Cerebellar cortex (tissue), 1 donor: ENCODE measurements around the gene PLA2G4A.
A peak's percentile ranks its signal among the peaks of the same experiment; 100 is the strongest.
"Not testable (repeated sequence)": the region's sequence is repeated elsewhere in the genome, so short reads cannot be mapped to it uniquely, and the experiment has no call there.

Experiments
- DNase-seq: peaks from one replicate; pipeline ENCODE4 v3.0.0-alpha.2; 2015; ENCODE audit warnings: low spot score

Gene PLA2G4A

DNA sequence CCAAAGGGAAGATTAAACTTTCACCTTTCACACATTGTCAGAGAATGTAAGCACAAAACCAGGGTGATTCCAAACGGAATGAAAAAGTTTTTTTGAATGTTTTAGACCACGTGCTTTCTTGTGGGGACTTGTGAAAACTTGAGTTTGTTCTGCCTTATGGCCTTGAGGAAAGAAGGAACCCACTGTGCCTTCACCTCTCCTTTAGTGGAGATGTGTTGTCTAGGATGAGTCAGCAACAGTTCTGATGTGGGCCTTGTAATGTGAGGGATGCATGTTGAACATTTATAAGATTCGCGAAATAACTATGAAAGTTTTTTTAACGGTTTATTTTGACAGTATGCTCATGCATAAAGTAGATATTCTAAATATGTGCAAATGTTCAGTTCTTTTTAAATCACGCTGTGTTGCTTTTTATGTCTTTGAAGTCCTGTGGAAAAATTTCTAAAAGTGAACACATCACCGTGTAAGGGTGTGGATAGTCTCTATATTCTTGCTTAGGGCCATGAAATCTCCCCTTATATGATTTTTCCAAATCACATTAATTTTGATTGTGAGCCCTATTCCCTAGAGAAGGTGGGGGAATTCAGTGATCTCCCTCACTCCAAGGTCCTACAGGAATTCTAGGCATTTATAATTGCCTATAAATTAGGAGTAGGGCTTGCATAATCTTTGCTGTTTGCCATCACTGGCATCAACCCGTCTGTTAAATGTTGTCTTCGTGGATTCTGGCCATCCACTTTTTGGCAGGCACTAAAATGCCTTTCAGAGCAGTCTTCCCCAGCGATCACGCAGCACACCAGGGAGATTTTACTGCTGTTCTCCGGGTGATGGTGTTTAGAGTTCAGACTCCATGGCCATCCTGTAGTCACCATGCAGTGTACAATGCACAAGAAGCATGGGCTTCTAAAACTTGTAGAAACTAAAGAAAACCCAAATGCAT is 47.4 kb downstream of the PLA2G4A start:
- DNase-seq = no peak

DNA sequence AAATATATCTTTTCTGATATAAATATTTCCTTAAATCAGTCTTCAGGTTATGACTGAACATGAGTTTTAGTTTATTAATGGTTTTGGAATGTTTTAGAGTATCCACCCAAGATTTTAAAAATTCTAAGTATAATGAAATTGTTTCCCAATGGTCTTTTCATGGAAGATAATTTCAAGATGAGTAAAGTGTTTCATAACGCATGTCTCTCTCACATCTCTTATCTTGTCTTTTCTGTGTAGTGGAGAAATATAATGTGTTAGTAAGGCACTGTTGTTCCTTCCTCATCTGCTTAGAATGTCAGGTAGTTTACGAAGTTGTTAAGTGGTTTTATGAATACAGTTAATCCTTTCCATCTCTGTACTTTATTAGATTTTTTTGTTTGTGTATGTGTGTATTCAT is 49.6 kb downstream of the PLA2G4A start:
- DNase-seq = no peak

DNA sequence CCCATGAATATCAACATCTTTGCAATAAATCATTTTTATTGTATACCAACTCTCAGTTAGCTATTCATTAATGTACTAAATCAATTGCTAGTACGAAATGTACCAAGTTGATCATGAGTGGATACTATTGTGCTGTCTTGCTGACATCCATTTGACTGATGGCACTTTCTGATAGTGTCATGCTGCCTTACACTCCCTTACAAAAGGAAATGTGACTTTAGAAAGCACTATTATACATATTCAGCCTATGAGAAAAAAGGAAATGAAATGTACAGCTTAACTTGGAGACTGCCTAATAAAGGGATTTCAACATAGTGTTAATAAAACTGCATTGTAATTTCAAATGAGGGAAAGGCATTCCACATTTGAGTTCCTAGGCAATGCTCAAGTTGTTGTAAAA is 52.2 kb downstream of the PLA2G4A start:
- DNase-seq = no peak

DNA sequence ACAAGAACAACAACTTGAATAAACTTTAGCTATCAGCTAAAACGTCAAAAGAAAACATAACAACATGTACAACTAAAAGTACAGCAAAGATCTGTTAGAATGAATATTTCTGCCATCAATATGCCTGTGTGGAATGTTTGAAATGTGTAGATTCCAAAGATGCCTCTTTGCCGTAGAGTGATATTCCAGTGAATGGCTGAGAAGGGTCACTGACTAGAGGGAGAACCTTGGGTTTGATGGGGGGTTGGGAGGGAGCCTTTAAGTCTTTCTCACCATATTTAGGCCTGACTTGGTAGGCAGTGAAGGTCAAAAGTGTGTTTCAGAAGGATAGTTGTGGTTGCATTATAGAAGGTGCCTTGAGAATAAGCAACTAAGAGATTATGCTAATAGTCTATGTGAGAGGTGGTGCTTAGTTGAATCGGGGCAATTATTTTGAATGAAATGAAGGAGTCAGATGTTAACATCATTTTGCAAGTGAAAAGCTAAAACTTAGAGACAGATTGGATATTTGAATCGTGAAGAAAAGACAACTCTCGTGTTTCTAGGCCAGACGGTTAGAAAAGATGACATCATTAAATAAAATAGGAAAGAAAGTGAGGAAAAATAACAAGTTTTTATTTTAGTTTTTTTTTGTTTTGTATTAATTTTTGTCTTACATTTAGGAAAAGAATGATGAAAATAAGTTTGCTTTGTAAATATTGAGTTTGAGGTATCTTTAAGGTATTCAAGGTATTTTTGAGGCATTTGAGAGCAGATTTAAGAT is 53.8 kb downstream of the PLA2G4A start:
- DNase-seq = no peak

DNA sequence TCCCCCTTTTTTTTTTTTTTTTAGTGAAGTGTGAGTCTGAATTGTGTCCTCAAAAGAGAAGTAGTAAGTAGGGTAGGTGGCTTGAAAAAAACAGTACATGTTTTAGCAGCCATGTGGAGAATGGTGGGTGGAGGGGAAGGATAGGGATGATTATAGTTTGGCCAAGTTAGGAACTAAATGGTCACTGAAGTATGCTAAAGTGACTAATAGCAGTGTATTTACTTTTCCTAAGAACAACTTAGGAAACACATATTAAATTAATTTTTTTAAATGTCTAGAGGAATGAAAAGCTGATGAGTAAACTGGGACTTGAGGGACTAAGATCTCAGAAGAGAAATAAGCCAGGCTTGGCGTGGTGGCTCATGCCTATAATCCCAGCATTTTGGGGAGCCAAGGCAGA is 55.5 kb downstream of the PLA2G4A start:
- DNase-seq = no peak

DNA sequence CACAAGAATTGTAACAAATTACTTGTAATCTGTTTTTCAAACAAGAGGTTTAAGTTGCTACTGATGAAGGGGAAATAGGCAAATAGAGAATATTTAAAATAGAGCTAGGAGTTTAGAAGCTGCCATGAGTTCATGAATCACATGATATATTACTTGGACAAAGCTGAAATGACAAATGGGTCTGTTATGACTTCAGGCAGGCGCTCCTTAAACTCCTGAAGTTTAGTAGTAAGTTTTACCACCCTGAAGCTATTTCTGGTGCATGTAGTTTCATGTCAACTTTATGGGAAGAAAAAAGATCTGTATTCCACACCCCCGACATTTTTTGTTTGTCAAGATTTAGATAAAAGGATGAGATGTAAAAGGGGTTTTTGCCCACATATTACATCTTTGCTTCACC is 58.5 kb downstream of the PLA2G4A start:
- no peak for DNase-seq

DNA sequence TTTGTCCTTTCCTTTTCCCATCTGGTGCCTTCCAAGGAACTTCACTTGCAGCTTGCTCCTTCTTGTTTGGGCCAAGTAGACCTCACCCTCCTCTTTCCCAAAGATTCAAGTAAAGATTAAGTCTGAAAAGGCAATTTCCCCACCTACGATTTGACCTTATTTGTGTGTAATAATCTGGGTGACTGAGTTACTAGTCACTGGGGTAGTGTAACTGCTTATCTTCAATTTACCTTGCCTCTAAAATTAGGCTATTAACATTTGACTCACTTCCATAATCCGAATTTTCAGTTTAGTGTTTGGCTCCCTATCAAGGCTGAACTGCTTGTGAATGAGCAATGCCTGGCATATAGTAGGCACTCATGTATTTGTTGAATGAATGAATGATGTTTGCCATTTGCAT is 59.6 kb downstream of the PLA2G4A start:
- DNase-seq = no peak

DNA sequence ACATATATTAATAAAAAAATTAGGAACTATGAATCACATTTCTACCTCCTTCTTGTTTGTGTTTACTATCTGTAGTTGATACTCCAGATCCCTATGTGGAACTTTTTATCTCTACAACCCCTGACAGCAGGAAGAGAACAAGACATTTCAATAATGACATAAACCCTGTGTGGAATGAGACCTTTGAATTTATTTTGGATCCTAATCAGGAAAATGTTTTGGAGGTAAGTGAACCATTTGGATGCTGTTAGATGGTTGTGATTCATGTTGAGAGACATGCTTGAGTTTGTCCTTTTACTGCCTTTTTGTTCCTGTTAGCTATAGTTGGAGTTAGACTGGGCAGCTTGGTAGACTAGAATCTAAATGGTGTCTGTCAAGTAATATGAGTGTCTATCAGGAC is 64.2 kb downstream of the PLA2G4A start:
- DNase-seq = no peak

DNA sequence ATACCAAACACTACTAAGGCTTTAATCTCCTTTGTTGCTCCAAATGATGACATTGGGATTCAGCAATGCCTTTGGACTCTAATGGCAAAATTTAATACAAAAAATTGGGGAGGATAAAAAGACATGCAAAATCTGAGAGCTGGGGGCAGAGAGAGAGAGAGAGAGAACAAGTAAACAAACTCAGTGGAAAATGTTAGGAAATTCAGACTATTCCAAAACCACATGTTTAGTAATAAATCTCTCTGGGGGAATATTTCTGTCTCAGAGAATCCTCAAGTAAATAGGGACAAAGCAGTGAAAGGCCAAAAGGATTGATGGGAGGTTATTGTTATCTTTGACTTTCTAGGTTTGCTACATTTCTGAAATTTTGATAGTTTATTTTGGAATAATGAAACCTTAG is 65.7 kb downstream of the PLA2G4A start:
- DNase-seq = no peak

DNA sequence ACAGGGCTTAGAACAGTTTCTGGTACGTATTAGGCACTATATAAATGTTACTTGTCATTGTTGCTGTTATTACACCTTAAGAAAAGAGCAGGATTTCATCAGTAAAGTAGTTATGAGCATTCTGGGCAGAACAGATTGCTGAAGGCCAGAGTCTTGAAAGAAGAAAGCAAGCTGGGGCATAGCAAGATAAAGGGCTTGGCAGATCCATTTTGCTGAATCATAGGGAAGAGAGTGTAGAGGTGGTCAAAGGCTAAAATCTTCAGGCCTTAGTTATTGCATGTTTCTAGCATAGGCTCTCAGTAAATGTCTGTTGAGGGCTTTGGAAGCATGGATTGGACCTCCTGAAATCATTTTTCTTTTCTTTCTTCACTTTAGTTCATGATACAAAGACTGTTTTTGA is 67.5 kb downstream of the PLA2G4A start:
- no peak for DNase-seq

DNA sequence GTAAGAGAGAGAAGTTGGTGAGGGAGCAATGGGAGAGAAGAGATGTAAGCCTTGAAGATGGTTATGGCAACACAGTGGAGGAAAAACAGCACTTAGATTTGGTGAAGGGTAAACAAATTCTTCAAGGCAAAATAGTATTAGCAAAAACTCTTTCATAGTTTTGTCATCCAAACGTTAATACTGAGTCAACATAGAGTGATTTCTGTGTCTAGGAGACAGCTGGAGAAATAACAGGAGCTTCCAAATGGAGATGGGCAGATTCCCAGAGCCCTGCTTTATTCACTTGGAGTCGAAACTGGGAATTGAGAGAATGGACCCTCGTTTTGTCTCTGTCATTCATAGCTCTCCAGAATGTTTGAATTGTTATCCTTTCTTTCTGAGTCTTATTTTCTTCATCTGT is 68.3 kb downstream of the PLA2G4A start:
- DNase-seq = no peak

DNA sequence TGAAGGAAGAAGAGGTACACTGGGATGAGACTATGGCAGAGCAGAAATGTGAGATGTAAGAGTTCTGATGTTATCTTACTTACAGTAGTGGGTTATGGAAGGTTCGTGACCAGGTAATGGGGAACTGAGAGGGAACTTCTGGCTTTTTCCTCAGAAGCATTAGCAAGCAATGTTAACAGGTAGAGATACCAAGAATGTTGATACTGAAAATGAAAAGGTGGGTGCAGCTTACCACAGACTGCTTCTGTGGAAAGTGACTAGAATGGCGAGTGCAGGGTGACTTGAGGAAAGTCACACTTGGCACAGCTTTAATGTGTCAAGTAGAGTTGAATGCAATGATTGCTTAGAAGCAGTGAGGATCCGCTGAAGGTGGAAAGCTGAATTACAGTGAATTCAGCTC is 70.8 kb downstream of the PLA2G4A start:
- no peak for DNase-seq

DNA sequence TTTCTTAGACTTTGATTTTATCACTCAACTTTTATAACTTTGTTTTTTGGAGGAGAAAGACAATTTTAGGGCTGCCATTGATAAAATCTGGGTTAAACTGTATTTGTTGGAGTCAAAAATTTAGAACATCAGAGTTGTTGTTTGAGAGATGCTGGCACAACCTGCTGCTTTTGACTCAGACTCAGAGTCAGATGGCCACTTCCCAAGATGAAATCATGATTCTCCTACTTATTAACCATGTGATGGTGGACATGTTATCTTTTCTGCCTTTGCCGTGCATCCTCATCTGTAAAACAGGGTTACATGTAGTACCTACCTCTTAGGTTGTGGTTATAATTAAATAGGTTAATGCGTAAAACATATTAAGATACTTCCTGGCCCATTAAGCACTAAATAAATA is 71.2 kb downstream of the PLA2G4A start:
- no peak for DNase-seq

DNA sequence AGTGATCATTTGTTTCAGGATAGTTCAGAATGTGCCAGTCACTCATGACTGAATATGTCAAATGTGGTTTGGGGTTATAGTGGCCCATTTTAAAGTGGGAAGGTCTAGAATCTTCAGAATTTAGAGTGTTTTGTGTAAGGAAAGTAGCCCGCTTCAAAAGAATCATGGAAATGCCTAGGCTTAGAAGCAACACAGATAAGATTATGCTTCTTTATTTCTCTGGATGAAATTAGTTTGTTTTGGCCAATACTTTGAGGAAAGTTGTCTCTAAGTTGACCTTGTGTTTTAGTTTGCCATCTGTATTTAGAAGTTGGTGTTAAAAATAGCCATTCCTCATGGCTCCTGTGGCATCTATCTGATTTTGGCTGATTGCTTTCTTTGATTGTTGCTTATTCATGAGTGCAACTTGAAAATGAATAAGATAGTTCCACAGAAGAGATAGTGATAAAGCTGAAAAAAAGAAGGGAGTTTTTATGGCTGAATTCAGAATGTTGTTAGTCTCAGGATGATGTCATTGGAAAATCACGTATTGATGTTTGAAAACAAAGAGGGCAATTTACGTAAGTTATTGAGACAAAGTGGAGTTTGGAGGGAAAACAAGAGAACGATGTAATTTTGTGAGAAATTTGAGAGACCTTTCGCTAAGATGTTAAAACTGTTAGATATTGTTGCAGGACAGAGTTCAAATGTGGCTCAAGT is 71.9 kb downstream of the PLA2G4A start:
- no peak for DNase-seq

DNA sequence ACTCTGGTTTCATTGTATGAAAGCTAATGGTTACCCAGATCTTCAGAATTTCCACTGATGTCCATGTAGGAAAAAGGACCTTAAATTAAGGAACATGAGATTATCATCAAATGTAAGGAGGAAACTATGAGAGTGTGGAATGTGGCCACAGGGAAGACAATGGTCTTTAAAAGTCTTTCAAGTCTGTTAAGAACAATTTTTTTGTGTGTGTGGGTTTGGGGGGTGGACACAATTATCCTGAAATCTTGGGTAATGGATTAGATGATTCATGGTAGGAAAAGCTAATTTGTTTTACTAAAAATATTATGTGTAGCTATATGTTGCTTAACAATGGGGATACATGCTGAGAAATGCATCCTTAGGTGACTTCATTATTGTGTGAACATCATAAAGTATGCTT is 72.9 kb downstream of the PLA2G4A start:
- DNase-seq = no peak

DNA sequence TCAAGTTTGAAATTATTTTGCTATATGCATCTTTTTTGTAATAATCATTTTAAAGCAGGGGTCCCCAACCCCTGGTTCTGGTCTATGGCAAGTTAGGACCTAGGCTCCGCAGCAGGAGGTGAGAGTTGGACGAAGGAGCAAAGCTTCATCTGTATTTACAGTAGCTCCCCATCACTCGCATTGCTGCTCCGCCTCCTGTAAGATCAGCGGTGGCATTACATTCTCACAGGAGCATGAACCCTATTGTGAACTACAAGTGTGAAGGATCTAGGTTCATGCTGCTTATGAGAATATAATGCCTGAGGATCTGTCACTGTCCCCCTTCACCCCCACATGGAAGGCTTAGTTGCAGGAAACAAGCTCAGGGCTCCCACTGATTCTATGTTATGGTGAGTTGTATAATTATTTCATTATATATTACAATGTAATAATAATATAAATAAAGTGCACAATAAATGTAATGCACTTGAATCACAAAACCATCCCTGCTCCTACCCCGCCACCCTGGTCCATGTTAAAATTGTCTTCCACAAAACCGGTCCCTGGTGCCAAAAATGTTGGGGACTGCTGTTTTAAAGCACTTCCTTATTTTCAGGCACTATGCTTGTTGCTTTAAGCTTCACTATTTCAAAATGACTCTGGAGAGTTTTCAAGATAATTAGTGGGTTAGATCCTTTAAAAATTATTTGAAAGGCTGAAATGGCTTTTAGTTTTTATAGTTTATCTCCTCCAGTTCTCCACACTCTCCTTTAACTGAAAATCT is 74.8 kb downstream of the PLA2G4A start:
- no peak for DNase-seq

DNA sequence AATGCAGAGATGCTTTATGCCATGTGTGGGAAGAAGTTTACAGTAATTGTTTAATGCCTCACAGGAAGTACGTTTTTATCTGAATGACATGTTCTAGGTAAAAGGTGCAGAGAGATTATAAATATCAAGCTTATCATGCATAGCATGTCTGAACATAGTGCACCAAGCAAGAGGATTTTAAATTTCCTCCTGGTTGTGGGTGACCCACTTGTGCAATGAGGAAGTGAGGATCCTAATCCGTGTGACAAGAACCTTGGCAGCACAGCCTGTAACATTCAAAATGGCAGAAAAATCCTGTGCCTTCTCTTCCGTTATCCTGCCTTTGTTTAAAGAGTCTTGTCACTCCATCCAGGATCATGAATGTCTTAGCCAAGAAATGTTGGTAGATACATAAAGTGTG is 75.6 kb downstream of the PLA2G4A start:
- no peak for DNase-seq

DNA sequence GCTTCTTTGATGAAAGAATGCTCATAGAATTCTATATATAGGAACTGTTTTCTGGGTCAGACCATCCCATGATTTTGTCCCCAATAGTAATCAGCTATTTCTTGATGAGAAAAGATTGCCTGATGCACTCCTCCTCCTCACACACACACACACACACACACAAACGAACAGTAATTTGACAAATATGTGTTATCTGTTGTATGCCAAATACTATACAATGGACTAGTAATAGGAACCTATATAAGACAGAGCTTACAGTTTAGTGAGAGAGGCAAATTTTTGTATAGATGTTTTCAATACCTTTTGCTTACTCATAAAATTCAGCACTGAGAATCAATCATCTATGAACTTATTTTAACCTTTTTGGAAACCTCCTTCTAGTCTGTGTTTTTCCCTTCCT is 76.8 kb downstream of the PLA2G4A start:
- DNase-seq = no peak

DNA sequence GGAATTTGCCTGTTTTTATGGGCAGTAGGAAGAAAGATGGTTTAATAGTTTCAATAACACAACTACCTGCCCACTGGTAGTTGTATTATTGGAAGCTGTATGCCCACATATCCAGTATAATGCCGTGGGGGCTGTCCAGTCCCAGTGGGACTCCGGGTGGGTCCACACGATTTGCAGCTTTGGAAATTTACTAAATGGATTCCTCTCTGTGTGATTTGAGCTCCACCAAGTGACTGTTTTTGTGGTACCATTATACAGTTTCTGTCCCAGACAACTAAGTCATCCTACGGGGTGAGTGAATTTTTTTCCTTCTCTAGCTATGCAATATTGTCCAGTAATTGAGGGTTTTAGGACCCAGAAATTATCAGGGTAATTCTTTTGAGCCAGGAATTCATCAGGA is 86.8 kb downstream of the PLA2G4A start:
- no peak for DNase-seq

DNA sequence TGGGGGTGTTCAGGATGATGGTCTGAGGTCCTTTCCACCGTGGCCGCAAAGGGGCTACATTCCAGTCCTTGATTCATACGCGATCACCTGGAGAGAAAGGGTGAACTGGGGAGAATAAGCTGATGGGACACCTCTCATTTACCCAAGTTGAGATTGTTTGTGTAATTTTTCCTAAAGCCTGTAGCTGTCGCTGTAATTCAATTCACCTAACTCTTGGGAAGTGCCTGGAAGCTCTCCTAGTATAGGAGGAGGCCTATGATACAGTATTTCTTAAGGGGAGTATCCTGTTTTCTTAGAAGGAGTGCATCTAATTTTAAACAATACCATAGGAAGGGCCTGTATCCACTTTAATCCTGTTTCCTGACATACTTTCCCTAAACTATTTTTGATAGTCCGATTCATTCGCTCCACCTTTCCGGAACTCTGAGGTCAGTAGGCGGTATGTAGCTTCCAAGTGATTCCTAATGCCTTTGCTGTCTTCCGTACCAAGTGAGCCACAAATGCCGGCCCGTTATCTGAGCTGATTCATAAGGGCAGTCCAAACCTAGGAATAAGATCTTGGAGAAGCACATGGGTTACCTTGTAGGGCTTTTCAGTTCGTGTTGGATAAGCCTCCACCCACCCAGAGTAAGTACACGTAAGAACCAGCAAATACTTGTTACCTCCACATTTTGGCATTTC is 88.5 kb downstream of the PLA2G4A start:
- peak; percentile 3 for DNase-seq

DNA sequence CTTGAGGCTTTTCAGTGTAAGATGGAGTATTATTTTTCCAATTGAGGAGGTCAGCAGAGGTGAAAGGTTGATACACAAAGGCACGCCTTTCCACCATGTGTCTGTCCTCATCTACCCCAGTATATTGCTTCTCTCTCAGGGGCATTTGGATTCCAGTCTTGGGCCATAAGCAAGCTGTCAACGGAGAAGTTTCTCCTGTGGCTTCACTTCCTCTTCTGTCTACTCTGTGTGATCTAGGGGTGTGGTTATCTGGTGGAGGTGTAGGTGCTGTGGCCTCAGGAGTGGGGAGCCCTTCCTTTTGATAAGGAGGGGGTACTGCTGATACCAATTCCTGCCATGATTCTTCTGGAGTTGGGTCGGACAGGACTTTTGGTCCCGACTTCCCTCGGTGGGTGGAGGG is 92.6 kb downstream of the PLA2G4A start:
- DNase-seq = not testable (repeated sequence)
